Germinal center (tissue), 1 donor: Measurements from ENCODE around the gene TENM4.

Source experiments
- DNase-seq: peaks from one replicate; pipeline ENCODE4 v3.0.0; 2012; ENCODE audit warnings: mixed read lengths, low spot score

Gene TENM4

DNA sequence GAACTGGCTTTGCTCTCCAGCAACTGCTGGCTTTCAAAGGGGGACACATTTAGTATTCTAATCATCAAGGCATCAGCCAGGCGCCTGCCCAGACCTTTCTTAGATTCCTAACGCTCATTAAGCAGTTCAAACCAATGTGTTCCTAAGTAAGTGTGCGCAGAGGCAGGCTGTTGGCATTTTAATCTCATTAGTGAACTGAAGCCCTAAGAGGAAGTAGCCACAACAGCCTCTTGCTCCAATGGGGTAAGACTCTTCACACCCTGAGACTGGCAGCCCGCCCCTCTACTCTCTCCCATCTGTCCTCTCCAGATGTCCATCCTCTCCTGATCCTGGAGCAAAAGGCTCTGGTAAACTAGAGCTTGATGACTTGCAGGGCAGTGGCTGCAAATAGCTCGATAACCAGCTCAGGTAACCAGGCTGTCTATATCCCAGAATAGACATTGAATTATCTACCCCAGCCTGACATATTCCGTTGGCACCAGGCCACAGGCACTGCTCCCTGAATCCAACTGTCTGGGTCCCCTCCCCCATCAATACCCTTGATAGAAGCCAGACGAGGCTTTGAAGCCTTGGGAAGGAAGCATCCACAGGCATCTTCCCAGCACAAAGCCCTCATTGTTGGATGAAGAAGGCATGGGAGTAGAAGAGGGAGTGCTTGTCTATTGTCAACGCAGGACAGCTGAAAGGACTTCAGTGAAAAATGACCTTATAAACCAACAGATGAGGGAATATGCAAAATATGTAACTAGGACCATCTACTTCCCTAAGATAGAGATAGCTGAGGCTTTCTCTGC lies 321.1 kb downstream of the TENM4 start:
- no peak for DNase-seq

DNA sequence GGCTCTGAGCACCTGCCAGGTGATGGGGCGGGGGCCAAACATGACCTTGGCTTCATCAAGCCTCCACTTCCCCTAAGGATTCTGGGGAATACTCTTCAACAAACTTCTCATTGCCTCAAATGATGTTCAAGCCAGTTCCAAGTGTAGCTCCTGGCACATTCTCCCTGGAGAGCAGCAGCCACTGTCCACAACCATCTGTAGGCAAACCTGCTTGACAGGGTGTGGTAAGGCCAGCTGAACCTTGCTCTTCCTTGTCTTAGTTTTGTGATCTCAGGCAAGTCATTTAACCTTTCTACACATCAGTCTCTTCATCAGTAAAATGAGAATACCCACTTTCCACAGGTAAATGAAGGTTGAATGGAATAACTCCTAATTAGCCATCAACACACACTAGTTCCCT lies 323.3 kb downstream of the TENM4 start:
- DNase-seq = no peak

DNA sequence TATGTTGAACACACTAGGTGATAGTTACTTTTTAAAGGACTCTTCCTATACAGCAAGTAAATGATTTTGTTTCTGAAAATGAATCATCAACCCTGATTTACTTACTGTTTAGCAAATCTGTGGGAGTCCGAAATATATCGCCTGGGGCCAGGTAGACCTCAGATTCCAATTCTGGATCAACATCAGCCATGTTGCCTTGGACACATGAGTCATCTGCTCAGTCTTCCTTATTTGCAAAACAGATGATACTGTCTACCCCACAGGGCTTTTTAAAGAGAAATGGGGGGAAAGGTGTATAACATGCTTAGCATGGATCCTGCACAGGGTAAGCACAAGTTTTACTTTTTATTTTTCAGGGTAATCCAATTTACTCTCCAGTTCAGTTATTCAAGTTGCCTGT lies 324.2 kb downstream of the TENM4 start:
- DNase-seq = no peak

DNA sequence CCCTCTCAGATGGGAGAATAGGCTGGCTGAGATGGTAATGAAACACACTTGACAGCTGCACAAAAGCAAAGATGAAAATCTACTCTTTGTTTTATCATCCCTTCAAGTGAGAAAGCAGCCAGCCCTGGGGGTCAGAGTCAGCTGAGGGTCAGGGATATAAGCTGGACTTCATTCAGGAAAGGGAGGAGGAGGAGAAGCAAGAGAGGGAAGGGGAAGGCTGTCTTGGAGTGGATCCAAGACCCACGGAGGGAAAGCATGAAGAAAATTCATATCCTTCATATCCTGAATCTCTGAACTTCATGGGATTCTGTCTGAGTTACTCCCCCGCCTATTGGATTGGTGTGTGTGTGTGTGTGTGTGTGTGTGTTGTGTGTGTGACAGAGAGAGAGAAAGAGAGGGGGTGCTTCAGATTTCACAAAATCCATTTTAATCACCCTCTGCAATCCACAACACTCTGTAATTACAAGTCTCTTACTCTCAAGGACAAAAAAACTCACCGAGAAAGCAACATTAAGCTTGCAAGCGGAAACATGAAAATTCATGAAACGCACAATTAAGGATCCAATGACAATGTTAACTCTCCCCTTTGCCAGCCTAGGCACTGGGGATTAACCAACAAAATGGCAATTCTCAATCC lies 327.7 kb downstream of the TENM4 start:
- no peak for DNase-seq

DNA sequence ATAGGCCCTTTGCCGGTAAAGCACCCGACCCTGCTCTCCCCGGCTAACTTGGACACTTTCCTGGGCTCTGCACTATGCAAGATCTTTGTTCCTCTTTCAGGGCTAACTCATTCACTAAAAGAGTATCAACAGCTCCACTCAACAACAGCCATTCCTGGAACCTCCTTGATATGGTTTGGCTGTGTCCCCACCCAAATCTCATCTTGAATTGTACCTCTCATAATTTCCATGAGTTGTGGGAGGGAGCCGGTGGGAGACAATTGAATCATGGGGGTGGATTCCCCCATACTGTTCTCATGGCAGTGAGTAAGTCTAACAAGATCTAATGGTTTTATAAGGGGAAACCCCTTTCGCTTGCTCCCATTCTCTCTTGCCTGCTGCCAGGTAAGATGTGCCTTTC lies 330.0 kb downstream of the TENM4 start:
- no peak for DNase-seq

DNA sequence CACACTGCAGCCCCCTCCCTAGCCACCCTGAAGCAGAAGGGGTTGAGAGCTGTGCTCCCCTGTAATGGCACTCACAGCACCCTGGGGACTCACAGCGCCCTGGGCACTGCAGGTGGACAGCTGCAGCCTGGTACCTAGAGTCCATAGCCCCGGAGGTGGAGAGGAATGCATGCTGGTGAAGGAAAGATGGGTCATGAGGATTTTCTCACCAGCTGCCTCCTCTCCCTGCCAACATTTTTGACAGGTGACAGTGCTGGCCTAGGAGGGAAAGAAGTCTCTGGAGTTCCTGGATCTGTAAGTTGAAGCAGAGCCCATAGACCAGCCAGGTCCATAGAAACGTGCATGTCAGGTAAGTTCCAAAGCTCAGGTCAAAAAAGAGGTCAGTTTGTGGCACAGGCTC lies 330.5 kb downstream of the TENM4 start:
- no peak for DNase-seq

DNA sequence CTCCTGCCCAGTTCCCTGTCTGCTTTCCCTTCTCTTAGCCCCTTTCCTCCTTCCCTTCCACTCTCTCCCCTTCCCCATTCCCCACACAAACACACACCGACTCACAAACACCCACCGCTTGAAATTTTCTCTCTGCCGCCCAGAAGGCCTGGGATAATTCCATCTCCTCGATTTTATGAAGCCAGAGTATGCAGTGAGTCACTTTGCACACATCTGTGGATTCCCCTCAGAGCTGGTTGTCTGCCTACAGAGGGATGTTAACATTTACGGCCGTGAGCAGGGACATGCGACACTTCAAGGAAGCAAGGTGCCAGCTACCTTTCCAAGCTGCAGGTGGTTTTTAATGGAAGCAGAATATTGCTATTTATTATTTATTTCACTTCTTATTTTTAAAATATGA lies 332.0 kb downstream of the TENM4 start:
- DNase-seq = no peak

DNA sequence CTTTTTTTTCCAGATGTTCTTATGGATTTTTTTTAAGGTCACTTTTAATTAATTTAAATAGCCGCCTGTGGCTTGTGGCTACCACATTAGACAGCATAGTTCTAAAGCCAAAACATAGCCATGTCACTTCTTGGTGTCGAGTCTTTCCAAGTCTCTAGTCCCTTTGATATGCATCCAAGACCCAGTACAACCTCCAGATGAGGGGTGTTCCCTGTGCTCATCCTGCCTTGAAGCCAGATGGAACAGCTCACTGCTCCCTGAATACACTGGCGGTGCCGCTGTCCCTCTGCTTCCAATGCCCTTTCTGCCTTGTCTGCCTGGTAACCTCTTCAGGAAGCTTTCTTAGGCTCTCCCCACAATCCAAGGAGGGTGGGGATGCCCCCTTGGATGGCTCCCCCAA lies 338.0 kb downstream of the TENM4 start:
- no peak for DNase-seq

DNA sequence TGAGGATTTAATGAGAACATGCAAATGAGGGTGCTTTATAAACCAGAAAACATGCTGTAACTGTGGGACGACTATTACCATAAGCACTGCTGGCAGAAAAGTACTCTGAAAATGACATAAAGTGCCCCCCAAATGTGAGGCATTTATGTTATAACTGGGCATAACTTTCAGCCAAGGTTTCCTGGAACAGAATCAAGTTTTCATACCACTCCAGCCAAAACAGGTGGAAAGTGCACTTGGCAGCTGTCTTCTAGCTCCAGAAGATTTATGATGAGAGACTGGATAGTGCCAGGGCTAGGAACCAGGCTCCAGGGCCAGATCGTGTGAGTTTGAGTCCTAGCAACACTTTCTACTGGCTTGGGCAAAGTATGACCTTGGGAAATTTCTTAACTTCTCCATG lies 339.2 kb downstream of the TENM4 start:
- no peak for DNase-seq

DNA sequence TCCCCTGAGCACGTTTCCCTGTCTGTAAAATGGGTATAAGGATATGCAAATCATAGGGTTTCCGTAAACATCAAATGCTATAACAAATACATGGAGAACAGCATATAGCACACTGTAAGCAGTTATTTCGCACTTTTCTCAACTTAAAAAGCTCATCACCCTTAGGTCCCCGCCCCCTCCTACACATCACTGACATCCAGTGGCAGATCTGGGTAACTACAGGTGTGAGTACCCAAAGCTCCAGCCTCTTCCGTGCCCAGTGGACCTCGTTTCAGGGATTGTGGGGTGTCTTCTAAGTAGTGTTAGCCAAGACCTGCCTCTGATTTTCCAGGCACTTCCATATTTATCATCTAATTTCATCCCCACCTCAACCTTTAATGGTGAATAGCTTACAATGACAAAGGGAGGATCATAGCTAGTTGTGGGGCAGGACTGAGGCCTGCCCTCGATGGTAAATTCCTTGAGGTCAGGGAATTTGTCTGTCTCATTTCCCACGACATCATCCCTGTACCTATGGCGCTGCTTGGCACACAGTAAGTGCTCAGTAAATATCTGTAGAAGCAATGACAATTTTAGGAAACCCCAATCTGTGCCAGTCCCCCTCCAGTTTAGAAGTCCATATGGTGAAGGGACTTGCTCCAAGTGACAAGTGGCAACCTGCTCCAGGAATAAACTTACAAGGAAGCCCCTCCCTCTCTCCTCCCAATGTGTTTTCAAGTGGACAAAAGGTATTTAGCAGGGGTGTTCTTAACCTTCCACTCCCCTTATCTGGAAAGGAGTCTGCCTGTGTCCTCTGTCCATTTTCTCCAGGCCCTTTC lies 340.5 kb downstream of the TENM4 start:
- peak; percentile 73 for DNase-seq

DNA sequence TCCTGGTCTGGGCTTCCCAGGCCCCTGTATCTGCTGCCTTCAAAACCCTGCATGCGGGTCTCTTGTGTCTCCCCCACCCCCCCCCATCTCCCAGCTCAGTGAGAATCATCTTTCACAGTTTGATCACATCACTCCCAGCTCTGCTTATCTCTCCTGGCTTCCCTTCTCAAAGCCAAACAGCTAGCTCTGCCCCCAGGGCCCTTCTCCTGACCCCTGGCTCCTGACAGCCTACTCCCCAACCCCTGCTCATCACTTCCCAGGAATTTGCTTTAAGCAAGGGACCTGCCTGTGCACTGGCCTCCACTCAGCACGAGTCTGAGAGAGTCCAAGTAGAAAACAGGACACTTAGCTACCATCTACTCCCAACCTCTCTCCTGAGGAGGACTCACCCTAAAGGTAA lies 342.7 kb downstream of the TENM4 start:
- no peak for DNase-seq

DNA sequence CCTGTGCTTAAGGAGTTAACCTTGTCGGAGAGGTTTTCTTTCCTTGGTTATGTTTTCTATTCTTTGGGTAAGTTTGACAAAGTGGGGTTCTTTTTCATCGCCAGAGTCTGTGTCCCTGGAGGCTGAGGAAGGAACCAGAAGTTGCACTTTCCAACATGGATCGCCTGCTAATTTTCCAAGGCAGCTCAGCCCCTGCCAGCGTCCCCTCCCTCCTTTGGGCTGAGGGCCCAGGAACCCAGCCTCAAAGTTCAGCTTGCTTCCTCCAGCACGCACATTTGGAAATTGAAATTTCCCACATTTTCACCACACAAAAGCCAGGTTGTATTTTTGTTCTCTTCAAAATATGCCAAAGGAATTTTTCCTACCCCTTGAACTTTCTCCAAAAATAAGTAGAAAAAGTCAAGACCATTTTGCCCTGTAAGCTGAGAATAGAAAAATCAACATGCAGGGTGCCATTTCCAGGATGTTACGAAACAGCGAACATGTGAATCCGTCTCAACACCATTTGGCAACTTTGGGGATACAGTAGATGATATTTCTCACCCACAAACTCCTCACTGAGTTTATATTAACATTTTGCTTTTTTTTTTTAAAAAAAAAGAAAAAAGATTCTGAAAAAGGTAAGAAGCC lies 343.5 kb downstream of the TENM4 start:
- DNase-seq = no peak

DNA sequence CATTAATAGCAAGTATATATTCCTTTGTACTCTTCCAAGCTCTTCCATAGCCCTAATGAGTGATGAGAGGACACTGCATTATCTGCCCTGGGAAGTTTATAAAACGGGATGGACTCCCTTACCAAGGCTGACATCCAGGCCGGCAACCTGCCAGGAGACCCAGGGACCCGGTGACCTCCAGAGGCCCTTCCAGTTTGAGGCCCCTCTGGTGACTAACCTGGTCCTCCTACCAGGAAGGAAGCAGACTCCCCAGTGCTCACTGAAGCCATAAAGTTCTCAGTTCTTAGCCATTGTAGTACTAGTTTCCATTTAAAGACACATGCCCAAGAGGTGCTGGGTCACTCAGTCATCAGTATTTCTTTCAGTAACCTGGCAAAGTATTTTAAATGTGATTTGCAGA lies 345.4 kb downstream of the TENM4 start:
- no peak for DNase-seq

DNA sequence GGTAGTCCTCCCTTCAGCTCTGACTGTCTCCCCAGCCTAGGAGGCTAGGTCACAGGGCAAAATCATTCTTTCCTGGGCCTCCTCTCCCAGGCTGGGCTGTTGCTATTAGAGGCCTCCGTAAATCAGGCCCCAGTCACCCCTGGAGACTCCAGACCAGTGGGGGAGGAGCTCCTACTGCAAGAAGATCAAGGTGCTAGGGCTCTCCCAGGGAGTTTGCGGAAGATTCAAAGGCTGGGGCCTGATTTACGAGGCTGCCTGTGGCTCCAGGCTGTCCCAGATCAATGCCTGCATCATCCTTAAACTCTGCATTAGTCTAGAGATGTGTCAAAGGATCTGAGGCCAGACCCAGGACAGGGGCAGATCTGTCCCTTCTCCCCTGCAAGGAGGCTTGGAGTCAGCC lies 346.2 kb downstream of the TENM4 start:
- DNase-seq = no peak

DNA sequence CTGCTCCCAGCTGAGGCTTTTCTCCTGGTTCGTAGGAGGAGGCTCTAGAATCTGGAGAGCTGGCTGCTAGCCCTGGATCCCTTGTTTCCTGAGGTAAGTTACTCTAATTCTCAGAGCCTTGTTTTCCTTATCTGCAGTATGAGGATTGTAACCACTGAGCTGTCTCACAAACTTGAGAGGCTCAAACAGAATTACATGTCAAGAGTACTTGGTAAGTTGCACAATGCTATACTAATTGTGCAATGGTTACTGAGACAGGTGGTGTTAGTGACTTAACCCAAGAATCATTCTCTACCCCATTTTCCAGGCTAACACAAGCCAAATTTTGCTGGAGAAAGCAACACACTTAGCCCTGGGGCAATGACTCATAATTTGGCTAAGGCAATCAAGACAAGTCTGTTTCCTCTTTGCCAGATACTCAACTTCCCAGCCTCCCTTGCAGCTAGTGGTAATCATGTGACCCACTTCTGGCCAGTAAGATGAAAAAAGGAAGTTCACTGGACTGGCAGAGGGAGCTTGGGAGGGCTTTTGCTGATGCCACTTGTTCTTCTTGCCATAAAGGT lies 348.0 kb downstream of the TENM4 start:
- DNase-seq = peak; percentile 14

DNA sequence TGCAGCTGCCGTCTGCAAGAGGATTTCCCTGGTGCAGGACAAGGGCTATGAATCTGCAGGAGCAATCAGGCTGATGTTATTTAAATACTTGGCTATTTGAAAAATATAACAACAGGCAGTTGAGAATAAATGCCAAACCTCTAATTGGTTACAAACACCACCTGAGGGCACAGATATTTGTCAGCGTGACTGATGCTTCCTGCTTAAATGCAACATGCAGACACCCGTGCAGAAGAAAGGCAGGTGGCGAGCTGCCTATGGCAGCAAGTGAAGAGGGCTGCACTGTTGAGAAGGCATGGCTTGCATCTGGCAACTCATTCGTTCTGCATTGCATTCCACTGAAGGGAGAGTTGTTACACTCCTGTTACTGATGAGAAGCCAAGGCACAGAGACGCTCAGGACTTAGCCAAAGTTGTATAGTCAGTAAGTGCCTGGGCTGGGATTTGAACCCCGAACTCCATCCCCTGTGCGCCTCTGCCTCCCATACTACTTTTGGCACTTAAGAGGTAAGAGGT lies 350.6 kb downstream of the TENM4 start:
- DNase-seq = no peak

DNA sequence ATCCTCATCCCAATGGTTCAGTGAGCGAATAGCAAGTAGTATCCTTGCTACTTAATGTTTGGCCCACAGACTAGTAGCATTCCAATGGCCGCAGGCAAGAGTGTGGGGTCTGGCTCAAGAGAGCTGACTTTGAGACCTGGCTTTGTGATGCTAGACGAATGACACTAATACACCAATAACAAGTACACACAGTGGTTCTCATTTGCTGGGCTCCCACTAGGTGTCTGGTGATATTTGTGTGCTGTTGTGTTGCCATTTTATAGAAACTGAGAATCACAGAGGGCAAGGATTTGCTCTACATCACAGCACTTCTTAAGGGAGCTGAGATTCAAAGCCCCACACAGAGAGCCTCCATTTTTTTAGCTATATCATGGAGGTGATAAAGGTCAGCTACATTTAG lies 351.2 kb downstream of the TENM4 start:
- no peak for DNase-seq

DNA sequence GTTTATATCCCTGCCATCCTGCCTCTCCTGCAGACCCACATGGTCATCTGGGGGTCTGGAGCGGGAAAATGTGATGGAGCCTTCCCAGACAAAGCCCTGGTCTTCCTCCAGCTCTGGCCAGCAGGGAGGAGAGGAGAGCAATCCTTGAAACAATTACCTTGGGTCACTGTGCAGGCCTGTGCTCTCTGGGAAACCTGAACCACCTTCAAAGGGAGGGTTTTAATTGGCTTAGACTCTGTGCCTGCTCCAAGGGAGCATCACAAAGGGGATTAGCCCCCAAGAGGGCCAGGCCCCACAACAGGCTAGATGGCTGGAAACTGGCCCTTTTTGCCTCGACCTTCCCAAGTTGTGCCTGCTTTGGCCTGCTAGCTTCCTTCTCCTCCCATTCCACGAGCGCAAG lies 351.9 kb downstream of the TENM4 start:
- no peak for DNase-seq

DNA sequence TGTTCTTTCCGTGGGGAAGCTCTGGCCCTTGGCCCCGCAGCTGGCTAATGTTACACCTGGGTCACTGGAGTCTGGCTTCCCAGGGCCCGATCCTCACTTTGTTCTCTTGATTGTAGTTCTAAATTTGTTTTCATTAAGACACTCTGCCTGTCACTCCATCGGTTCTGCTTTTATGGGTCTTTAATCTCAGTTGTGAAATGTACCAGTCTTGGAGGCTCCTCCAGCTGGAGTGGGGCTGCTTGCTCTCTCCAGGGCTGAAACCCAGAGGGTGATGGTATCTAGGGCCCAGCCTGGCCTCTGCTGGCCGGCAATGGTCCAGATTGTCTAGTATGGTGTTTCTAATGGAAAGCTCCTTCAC lies 352.9 kb downstream of the TENM4 start:
- DNase-seq = no peak

DNA sequence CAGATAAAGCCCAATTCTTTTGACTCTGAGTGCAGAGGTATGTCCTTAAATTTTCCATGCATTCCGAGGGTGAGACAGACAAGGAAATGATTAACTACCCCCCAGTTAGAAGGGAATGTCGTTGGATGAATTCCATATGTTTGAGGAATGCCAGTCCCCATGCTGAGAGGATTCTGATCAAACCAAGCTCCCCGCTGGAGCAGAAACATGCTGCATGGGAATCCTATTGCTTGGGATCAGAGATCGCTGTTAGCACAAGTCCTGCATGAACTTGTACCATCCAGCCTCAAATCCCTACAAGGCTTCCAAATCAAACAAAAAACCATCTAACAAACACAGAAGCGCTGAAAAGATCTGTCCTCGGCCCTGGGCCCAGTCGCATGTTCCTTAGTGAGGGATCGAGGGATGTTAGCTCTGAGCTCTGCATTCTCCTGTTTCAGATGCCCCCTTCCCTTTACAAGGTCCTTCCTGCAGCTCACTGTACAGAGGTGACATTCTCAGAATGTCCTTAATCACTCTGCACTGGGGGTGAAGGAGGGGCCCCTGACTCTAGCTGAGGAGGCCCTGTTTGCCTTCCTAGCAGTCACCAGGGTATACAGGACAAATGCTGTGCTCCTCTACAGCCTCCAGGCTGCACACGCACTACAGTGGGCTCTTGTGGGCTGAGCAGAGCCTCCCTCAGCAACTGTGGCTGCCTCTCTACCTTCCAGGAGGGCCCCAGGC lies 353.4 kb downstream of the TENM4 start:
- DNase-seq = no peak

DNA sequence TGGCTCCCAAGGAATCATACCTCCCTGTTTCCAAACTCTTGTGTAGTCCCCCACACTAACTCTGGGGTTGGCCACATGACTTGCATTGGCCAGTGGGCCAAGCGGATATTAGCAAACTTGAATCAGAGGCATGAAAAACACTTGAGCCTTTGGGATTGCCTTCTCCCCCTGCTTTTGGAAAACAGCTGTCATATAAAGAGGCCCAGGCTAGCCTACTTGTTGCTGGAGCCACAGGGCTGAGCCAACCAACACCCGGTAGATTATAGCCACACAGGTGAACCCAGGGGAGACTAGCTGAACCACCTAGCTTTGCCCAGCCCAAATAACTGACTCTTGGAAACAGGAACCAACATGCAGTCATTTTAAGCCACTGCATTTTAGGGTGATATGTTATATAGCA lies 354.8 kb downstream of the TENM4 start:
- no peak for DNase-seq

DNA sequence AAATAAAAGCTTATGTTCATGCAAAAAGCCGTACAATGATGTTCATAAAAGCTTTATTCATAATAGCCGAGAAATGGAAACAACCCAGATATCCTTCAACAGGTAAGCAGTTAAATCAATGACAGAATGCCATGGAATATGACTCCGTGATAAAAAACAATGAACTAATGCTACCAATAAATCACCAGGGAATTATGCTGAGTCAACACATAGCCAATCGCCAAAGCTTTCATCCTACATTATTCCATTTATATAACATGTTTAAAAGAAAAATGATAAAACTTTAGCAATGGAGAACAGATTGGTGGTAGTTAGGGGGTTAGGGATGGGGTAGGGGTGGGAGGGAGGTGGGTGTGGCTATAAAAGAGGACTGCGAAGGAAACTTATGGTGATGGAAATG lies 356.4 kb downstream of the TENM4 start:
- no peak for DNase-seq
